ENCODE measurements around the gene FUT2. TPM values are rescaled to one million over a fixed set of nuclear protein-coding genes. Genes with fewer than 3 reads are reported as not detected.

The FUT2 gene
- total and polyA plus RNA-seq, 2 of the 13 experiments (the other 11 are each of a cell fraction or from before 2014, with no cell fraction given): 0.07 TPM; not detected in 1

DNA sequence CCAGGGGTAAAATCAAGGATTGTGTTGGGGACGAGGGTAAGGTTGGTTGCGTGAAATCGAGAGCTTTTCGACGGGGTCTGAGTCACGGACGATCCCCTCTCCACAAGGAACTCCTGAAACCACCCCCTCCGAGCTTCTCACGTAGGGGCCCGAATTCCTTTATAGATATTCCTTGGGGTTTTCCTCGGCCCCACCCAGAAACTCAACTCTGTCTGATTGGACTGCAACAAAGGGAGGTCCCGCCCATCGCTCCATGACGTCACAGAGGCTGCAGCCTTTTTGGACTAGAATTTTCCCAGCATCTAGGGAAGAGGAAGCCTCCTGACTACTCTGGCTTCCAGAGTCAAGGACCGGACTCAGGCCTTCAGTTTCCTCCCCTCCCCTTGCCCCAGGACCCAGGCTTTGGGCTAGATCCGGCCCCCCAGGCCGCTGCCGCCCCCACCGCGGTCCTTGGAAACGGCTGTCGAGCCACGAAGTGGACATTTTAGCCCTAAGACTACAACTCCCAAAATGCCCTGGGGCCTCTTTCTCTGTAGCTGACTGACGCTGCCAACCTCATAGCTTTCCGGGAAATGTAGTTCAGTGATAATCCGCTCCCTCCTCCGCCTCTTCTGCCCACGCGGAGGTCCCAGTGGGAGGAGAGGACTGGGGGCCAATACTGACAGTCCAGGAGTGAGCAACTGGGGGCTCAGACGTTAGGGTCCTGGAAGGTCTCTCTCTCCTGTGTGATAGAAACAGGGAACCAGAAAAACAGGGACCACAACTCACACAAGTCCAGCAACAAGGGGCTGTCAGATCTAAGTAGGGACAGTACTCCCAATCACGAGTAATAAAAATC lies 51.2 kb downstream of the FUT2 start, which contains the start of gene IZUMO1:
IZUMO1 (minus strand) TSS at position 172 of the 838 bp plus-strand sequence. CDS start 1,050 bp downstream, outside the sequence.
- Histone ChIP-seq H3K4me1 (ENCODE audit: insufficient read depth, low read length) (peaks cover 40% of the 10 kb centered on the region), H3K36me3 (replicated peaks in 1 of 2; ENCODE audit: control insufficient read depth in 1 of 2, insufficient read depth in 2 of 2, low read length in 2 of 2) (no peaks in the 10 kb centered on the region), H3K4me2 (ENCODE audit: low read depth, low read length) (no peak within 1 kb of the TSS), H3K4me3 (replicated peaks in 1 of 3; ENCODE audit: insufficient read depth in 1 of 3, low read depth in 2 of 3, low read length in 3 of 3) (0 out of 6 replicates have a peak within 1 kb of the TSS, but pooled peaks of 1 of the 3 experiments have one; percentile 13), H4K20me1 (ENCODE audit: insufficient read depth, low read length) (no peaks in the 10 kb centered on the region), H3K9ac (ENCODE audit: insufficient read depth, low read depth, low read length) (no peak within 1 kb of the TSS), H3K27ac (ENCODE audit: extremely low read length, insufficient read depth, low read length) (no peak within 1 kb of the TSS), H3K9me3 (ENCODE audit: low read length) (no peaks in the 10 kb centered on the region), H3K79me2 (ENCODE audit: insufficient read depth, low read length) (no peaks in the 10 kb centered on the region), H2AFZ (ENCODE audit: low read length) (no peak within 1 kb of the TSS), H3K27me3 (ENCODE audit: control insufficient read depth in 1 of 2, insufficient read depth in 2 of 2, low read length in 2 of 2) (no peaks in the 10 kb centered on the region; a peak in 1 of 5 replicates)
- ChIA-PET POLR2A (interaction anchor here (1.0 to 1.4 kb wide), 2 partner anchors 13 to 32 kb away, joined by 3 read pairs; no protein-coding TSS in a partner anchor), CTCF (ENCODE audit: low intra/inter-chr PET ratio, low total read pairs) (no interaction called here)
- 52% methylated on average over 25 of the region's 31 CpGs for WGBS (ENCODE audit: low lambda C conversion rate)
- intact Hi-C loops (cut with micrococcal nuclease; ENCODE audit: unreplicated experiment) (no loop called here), in situ Hi-C loops (cut with HindIII; ENCODE audit: extremely low pct_ligation_motif_present, low pct_unique_long_range_greater_than_20kb) (no loop called here)
- FAIRE-seq: no peak
- no peak for DNase-seq (ENCODE audit: low spot score)
- ATAC-seq: peak; percentile 51
- no TSS peak for BruUV-seq (replicated peaks)
- TF ChIP-seq ZNF773 (CRISPR knock-in tag; IDR thresholded peaks at IDR 0.05; ENCODE audit: borderline replicate concordance) (no peak), ZBTB38 (CRISPR knock-in tag; IDR thresholded peaks at IDR 0.05) (0 out of 2 replicates have a peak, but pooled peaks have one; percentile 33), ZNF879 (CRISPR knock-in tag; IDR thresholded peaks at IDR 0.05) (no peak), GABPA (IDR thresholded peaks at IDR 0.05; ENCODE audit: low read depth, low read length) (no peak), GABPA (CRISPR knock-in tag; IDR thresholded peaks at IDR 0.05; ENCODE audit: low read depth) (peak; percentile 62; the same call in 1 of the 2 replicates), ATF7 (IDR thresholded peaks at IDR 0.05) (peak; percentile 79), ATF7 (CRISPR knock-in tag; IDR thresholded peaks at IDR 0.05) (no peak), CREM (IDR thresholded peaks at IDR 0.05) (peak; percentile 93), CREM (CRISPR knock-in tag; IDR thresholded peaks at IDR 0.05) (no peak), KLF13 (CRISPR knock-in tag; IDR thresholded peaks at IDR 0.05) (no peak), IRF2 (CRISPR knock-in tag; IDR thresholded peaks at IDR 0.05) (peak; percentile 40; the same call in 1 of the 2 replicates), THAP11 (CRISPR knock-in tag; IDR thresholded peaks at IDR 0.05) (peak; percentile 99), ZNF143 (CRISPR knock-in tag; IDR thresholded peaks at IDR 0.05) (peak; percentile 92), CREB1 (IDR thresholded peaks at IDR 0.05) (peak; percentile 95), CREB1 (CRISPR knock-in tag; IDR thresholded peaks at IDR 0.05) (no peak; the same call in 1 of the 2 replicates), SUZ12 (IDR thresholded peaks at IDR 0.05; ENCODE audit: low read depth, low read length) (peak; percentile 82)
- TF ChIP-seq, protein P1, sequence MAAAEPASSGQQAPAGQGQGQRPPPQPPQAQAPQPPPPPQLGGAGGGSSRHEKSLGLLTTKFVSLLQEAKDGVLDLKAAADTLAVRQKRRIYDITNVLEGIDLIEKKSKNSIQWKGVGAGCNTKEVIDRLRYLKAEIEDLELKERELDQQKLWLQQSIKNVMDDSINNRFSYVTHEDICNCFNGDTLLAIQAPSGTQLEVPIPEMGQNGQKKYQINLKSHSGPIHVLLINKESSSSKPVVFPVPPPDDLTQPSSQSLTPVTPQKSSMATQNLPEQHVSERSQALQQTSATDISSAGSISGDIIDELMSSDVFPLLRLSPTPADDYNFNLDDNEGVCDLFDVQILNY (CRISPR knock-in tag; conservative IDR thresholded peaks at IDR 0.05): no peak
- TF ChIP-seq, protein P2, sequence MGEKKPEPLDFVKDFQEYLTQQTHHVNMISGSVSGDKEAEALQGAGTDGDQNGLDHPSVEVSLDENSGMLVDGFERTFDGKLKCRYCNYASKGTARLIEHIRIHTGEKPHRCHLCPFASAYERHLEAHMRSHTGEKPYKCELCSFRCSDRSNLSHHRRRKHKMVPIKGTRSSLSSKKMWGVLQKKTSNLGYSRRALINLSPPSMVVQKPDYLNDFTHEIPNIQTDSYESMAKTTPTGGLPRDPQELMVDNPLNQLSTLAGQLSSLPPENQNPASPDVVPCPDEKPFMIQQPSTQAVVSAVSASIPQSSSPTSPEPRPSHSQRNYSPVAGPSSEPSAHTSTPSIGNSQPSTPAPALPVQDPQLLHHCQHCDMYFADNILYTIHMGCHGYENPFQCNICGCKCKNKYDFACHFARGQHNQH (CRISPR knock-in tag; IDR thresholded peaks at IDR 0.05): peak; percentile 45; the same call in 1 of the 2 replicates
- TF ChIP-seq, protein P3, sequence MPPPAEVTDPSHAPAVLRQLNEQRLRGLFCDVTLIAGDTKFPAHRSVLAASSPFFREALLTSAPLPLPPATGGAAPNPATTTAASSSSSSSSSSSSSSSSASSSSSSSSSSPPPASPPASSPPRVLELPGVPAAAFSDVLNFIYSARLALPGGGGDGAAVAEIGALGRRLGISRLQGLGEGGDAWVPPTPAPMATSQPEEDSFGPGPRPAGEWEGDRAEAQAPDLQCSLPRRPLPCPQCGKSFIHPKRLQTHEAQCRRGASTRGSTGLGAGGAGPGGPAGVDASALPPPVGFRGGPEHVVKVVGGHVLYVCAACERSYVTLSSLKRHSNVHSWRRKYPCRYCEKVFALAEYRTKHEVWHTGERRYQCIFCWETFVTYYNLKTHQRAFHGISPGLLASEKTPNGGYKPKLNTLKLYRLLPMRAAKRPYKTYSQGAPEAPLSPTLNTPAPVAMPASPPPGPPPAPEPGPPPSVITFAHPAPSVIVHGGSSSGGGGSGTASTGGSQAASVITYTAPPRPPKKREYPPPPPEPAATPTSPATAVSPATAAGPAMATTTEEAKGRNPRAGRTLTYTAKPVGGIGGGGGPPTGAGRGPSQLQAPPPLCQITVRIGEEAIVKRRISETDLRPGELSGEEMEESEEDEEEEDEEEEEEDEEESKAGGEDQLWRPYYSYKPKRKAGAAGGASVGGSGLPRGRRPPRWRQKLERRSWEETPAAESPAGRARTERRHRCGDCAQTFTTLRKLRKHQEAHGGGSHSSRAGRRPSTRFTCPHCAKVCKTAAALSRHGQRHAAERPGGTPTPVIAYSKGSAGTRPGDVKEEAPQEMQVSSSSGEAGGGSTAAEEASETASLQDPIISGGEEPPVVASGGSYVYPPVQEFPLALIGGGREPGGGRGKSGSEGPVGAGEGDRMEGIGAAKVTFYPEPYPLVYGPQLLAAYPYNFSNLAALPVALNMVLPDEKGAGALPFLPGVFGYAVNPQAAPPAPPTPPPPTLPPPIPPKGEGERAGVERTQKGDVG (CRISPR knock-in tag; IDR thresholded peaks at IDR 0.05; ENCODE audit: borderline replicate concordance): 0 out of 2 replicates have a peak, but pooled peaks have one; percentile 26
